Activated CD4-positive, alpha-beta T cell treated with anti-CD3 and anti-CD28 coated beads, Interleukin-2, amount 50 U/mL, for 48 hours (primary cell): Measurements from ENCODE around the gene NGRN.
"Not testable (repeated sequence)": the region's sequence is repeated elsewhere in the genome, so short reads cannot be mapped to it uniquely, and the experiment has no call there.

ENCODE experiments used
- DNase-seq, 2 experiments: peaks; one replicate each; pipeline ENCODE4 v3.0.0-alpha.2; 2020

Gene NGRN

DNA sequence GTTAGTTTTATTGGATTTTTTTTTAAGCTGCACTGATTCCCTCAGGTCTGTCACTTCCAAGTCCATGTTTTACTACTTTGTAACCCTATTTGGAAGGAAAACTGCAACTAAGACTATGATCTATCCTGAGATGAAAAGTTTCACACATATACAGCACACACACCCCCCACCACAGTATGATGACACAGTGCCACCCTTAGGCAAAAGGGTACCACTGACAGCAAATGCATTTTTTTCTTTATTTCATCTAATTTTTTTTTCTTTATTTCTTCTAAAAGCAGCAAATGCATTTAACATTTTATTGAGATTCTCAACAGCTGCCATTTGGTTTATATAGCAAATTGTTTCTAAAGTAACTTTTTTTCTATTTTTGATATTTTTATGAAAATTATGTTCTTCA, 21.2 kb downstream of the NGRN start:
- DNase-seq: peak in 1 of 2 experiments; percentile 25

- no peak for DNase-seq
Observed at GRCh38 chr15:90287101-90287500, 21.6 kb downstream of the NGRN start.

DNA sequence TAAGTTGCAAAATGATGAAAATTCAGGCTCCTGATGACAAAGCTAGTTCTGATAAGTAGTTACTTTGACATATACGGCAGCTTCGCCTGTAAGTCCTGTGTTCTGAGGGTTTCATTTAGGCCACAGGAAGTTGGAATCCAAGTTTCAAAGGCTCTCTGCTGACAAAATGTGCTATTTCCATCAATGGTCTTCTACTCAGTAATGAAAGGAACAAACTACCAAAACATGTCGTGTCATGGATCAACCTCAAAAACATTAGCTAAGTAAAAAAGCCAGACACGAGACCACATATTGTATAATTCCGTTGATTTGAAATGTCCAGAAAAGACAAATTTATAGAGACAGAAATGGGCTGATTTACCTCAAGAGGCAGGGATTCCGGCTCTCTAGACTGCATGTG, 22.5 kb downstream of the NGRN start:
- no peak for DNase-seq

DNA sequence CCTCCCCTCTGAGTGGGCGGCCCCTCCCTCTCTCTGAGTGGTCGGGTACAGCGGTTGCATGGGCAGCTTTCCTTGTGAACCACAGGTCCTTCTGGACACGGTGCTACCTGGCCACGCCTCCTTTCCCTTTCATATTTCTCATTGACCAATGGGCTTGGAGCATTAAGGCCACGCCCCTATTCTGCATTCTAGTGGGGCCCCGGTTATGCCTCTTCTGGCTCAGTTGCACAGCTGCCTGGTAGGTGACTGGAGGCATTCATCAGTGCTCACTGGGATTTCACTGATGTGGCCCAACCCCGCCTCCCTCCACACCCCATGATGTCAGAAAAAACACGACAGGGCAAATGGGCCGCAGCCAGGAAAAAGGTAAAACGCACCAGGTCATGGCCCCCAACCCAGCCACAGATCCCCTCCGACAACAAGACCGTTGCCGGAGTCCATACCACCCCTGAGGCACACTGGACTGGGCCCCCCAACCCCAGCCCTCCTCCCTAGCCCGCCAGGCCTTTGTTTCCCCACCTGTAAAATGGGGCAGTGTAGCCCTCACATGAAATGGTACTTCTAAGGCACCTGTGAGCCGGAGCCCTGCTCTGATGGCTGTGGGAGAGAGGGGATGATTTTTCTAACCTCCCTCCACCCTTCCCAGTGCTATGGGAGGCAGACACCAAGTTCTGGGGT, 26.3 kb downstream of the NGRN start:
- DNase-seq: peak in 1 of 2 experiments; percentile 23

GRCh38 chr15:90293040-90293810, 27.8 kb downstream of the NGRN start:
- peak; percentile 83 to 85 for DNase-seq

GRCh38 chr15:90294159-90294558, 28.7 kb downstream of the NGRN start:
- DNase-seq: no peak

- DNase-seq: no peak
Observed at GRCh38 chr15:90294601-90295269, 29.3 kb downstream of the NGRN start.

DNA sequence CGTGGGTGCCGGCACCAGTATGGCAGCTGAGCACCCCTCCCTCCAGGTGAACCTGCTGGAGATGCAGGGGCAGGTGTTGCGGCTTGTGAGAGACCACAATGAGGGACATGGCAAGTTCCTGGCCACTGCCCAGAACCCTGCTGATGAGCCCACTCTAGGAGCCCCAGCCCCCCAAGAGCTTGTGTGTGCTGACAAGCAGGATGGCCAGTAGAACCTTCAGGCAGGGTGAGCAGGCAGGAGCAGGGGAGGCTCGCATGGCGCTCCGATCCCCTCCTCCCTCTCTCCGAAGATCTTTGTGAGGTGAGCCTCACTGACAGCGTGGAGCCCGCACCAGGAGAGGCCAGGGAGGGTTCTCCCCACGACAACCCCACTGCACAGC, 29.8 kb downstream of the NGRN start:
- no peak for DNase-seq

DNA sequence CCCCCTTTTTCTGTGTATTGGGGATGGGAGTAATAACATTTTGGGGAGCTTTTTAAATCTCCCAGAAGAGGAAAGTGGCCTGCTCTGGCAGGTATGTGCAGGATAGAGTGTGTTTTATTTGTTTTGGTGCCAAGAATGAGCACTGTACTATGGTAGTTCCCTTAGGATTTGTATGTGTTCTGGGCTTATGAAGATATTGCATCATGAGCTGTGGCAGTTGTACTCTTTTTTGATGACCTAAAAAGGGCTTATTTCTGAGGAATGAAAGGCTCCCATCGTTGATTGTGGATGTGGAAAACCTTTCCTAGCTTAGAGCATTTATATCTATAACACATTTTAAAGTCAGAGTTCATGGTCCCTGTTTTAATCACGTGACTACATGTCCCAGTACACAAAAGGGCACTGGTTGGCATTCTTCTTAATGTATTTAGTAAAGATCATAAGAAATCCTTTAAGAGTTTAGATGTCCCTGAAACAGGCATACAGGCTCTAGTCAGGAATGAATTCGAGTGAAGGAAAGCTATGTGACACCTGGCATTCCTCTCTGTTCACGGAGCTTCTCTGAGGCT, 30.9 kb downstream of the NGRN start:
- DNase-seq: not testable (repeated sequence)

GRCh38 chr15:90297021-90297420, 31.5 kb downstream of the NGRN start:
- DNase-seq: no peak

DNA sequence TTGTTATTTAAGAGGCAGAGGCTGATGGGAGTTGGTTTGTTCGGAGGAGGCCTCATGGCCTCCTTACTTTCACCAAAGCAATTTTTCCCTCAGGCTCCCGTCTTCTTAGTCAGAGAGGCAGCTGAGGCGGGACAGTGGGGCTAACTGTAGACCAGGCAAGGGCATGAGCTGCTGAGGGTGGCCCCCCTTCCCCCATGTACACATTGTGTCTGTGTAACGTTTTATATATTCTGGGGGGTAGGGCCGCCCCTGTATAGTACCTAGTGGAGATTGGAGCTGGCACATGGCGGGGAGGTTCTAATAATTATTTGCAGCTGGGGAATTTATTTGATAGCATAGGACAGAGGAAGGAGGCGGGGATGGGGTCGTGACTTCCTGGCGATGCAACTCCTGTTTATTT, 35.1 kb downstream of the NGRN start:
- DNase-seq: no peak

DNA sequence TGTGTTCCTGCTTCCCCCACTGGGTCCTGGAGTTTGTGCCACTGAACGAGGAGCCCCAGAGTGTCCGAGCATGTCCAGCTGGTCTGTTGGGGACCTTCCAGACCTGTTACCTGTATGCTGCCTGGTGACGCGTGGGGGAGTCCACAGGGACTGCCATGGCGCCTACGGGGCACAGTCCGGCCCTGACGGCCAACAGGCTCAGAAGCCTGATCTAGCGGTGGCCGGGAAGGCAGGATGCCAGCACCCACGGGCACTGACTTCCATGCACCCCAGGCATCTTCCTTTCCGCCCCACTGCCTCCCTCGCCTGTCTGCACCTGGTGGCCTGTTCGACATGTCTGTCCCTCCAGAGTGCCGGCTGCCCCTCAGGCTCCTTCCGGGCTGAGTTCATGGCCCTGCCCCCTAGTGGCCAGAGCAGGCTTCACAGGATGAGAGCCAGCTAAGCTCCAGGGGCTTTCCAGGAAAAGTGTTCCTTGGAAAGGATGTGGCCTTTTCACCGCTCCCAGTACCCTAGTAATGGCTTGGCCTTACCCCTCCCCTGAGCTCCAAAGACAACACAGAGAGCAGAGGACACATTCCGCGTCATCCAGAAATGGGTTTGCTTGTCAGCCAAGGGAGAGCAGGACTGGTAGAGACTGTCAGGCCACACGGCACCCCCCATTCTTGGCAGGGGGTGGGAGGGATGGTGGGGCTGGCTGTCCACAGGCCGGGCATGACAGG, 35.7 kb downstream of the NGRN start:
- DNase-seq: peak; percentile 72 to 76

- no peak for DNase-seq
Observed at GRCh38 chr15:90301707-90302300, 36.3 kb downstream of the NGRN start.

DNA sequence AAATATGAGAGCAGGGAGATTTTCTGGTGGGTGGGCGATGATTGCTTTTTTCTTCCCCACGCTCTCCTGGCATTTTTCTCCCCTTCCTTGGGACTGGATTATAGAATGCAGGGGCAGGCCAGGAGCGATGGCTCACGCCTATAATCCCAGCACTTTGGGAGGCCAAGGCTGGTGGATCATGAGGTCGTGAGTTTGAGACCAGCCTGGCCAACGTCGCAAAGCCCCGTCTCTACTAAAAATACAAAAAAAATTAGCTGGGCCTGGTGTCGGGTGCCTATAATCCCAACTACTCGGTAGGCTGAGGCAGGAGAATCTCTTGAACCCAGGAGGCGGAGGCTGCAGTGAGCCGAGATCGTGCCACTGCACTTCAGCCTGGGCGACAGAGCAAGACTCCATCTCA, 39.9 kb downstream of the NGRN start:
- DNase-seq: not testable (repeated sequence)

DNA sequence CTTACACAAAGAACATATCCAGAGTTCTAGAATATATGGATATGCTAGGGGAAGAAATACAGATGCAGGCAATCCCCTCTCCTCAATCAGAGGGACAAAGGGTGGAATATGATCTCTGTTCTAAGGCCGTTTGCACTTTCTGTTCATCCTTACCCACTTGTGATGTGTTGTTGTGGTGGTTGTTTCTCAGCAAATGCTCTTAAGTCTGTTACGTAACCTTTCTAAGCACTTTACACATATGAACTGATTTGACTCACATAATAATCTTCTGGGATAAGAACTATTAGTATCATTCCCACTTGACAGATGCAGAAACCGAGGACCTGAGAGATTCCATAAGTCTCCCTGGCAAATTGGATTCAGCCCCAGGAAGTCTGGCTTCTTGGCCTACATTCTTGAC, 40.5 kb downstream of the NGRN start:
- no peak for DNase-seq

- DNase-seq: peak; percentile 34 to 54
Observed at GRCh38 chr15:90306560-90306959, 41.1 kb downstream of the NGRN start.

DNA sequence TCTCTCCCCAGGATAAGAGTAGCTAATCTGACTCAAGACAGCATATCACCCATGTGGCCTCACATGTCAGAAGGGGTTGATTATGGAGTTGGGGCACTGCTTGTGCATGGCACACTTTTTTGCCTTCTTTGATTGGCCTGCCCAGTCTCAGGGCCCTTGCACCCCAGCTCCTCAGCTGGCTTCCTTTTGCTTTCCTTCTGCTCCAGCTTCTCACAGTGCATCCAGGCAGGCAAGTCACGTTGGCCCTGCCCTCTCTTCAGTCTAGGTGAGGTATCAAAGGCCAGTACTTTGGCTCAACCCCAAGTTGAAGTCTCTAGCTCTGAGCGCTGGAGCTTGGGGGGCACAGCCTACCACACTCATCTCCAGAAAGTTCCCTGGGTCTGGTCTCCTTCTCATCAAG, 42.2 kb downstream of the NGRN start:
- DNase-seq: no peak

DNA sequence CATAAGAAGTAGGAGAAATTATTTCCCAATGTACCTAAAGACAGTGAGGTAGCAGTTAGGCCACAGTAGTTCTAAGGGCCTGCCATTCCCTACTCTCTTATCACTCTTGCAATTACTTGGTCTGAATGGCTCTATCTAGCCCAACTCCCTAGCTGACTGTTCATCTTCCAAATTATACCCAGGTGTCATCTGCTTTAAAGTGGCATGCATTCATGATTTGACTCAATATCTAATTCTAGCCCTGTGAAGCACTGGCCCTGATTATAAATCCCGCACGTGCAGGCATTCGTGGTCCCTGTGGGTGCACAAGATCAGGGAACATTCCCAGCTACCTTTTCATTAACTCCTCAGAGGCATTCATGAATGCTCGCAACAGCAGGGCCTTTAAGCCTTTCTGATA, 43.5 kb downstream of the NGRN start:
- DNase-seq: no peak

GRCh38 chr15:90315278-90315982, 50.0 kb downstream of the NGRN start:
- no peak for DNase-seq

DNA sequence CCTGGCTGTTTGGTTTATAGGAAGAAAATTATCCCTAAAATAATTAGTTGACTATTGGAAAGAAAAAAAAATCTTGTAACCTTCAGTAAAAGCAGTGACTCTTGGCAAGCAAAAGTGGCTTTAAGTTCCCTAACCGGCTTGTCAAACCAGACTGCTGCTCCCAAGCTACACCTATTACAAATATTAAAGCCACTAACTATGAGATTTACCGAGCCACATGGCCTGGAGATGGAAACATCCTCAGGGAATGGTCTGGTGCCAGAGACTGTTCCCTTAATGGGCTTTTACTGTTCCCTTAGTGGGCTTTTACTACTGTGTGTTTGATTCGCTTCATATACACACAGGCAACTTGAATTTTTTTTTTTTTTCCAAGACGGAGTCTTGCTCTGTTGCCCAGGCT, 50.7 kb downstream of the NGRN start:
- DNase-seq: no peak

- no peak for DNase-seq
Observed at GRCh38 chr15:90318591-90318990, 53.1 kb downstream of the NGRN start.
